ENCODE data around the gene FBXL15.
"Not testable (repeated sequence)": the region's sequence is repeated elsewhere in the genome, so short reads cannot be mapped to it uniquely, and the experiment has no call there.

Gene FBXL15

GRCh38 chr10:102431452-102432124 is 11.0 kb downstream of the FBXL15 start:
- no peak for DNase-seq (ENCODE audit: low spot score)

- peak; percentile 91 for DNase-seq (ENCODE audit: low spot score)
Measured at GRCh38 chr10:102432162-102432950, 11.7 kb downstream of the FBXL15 start, which contains the start of gene CUEDC2. Gene CUEDC2 (minus strand): TSS chr10:102432574. CDS start chr10:102425188, 7,386 bp downstream.

- no peak for DNase-seq (ENCODE audit: low spot score)
Measured at GRCh38 chr10:102433619-102434046, 13.0 kb downstream of the FBXL15 start.

GRCh38 chr10:102434394-102435132 is 13.9 kb downstream of the FBXL15 start:
- DNase-seq (ENCODE audit: low spot score): no peak

- no peak for DNase-seq (ENCODE audit: low spot score)
Measured at GRCh38 chr10:102435133-102435497, 14.5 kb downstream of the FBXL15 start.

GRCh38 chr10:102435529-102436233 is 15.0 kb downstream of the FBXL15 start:
- DNase-seq (ENCODE audit: low spot score): no peak

- DNase-seq (ENCODE audit: low spot score): no peak
Measured at GRCh38 chr10:102436312-102436711, 15.7 kb downstream of the FBXL15 start.

- DNase-seq (ENCODE audit: low spot score): no peak
Measured at GRCh38 chr10:102437515-102437914, 16.9 kb downstream of the FBXL15 start.

GRCh38 chr10:102438374-102438773 is 17.7 kb downstream of the FBXL15 start:
- DNase-seq (ENCODE audit: low spot score): no peak

GRCh38 chr10:102444851-102445250 is 24.2 kb downstream of the FBXL15 start:
- no peak for DNase-seq (ENCODE audit: low spot score)

GRCh38 chr10:102449321-102450123 is 28.9 kb downstream of the FBXL15 start:
- no peak for DNase-seq (ENCODE audit: low spot score)

GRCh38 chr10:102450124-102450373 is 29.4 kb downstream of the FBXL15 start:
- DNase-seq (ENCODE audit: low spot score): no peak

GRCh38 chr10:102450374-102451104 is 29.9 kb downstream of the FBXL15 start:
- DNase-seq (ENCODE audit: low spot score): peak; percentile 64

- no peak for DNase-seq (ENCODE audit: low spot score)
Measured at GRCh38 chr10:102451105-102451969, 30.7 kb downstream of the FBXL15 start, which contains the start of gene C10orf95. Gene C10orf95 (minus strand): TSS chr10:102451543. CDS start chr10:102451093, 450 bp downstream.

- DNase-seq (ENCODE audit: low spot score): no peak
Measured at GRCh38 chr10:102452672-102453340, 32.2 kb downstream of the FBXL15 start.

- no peak for DNase-seq (ENCODE audit: low spot score)
Measured at GRCh38 chr10:102453502-102453901, 32.9 kb downstream of the FBXL15 start.

- not testable (repeated sequence) for DNase-seq (ENCODE audit: low spot score)
Measured at GRCh38 chr10:102454662-102455487, 34.2 kb downstream of the FBXL15 start.

- no peak for DNase-seq (ENCODE audit: low spot score)
Measured at GRCh38 chr10:102455893-102456471, 35.3 kb downstream of the FBXL15 start.

Data from kidney capillary endothelial cell (primary cell).